Liver (tissue), 3 donors: ENCODE measurements around the gene MIOX.

ENCODE experiments used
- CTCF ChIP-seq: fragments of 150-350 bp; IDR thresholded peaks from 2 replicates; pipeline ENCODE4 v1.5.1; 2017; ENCODE audit warnings: improper control_type of control experiment, low read depth, low read length; ENCODE audit not compliant: missing input control
- JUND ChIP-seq, 2 donors: IDR thresholded peaks; 2 replicates each; pipeline ENCODE4 v1.6.1; 2016; ENCODE audit warnings: antibody characterized with exemption in 2 of 2
- NR2F2 ChIP-seq: IDR thresholded peaks from 2 replicates; pipeline ENCODE4 v1.6.1; 2016; ENCODE audit warnings: antibody characterized with exemption
- donor health status: healthy.
- donor health status: healthy.

- no peak for TF ChIP-seq CTCF
- no peak for TF ChIP-seq NR2F2
- no peak for TF ChIP-seq JUND (IDR thresholded peaks at IDR 0.05)
Measured at GRCh38 chr22:50500452-50500851, 13.8 kb downstream of the MIOX start.
